Mesenchymal stem cell (in vitro differentiated cells and primary cell): Measurements from ENCODE around the gene ISG20L2.

Experiments
- DNase-seq: peaks from one replicate; pipeline ENCODE4 v3.0.0-alpha.2; 2013
- H2AFZ ChIP-seq: one replicate; pipeline ENCODE4 v1.6.1; 2013; ENCODE audit warnings: low read depth, mild to moderate bottlenecking, control low read depth, inconsistent platforms, low read length, moderate library complexity
- H2AK5ac ChIP-seq: 2 replicates; pipeline ENCODE4 v1.6.1; 2013; ENCODE audit warnings: low read length, moderate library complexity, mild to moderate bottlenecking, inconsistent platforms; ENCODE audit not compliant: severe bottlenecking
- H2BK120ac ChIP-seq: one replicate; pipeline ENCODE4 v1.6.1; 2013; ENCODE audit warnings: low read depth, mild to moderate bottlenecking, inconsistent platforms, low read length, moderate library complexity
- H2BK12ac ChIP-seq, 2 experiments: one replicate each; pipeline ENCODE4 v1.6.1; 2013; ENCODE audit warnings: inconsistent platforms in 2 of 2, low read length in 2 of 2, mild to moderate bottlenecking in 2 of 2, moderate library complexity in 2 of 2, control low read depth in 1 of 2
- H2BK15ac ChIP-seq: one replicate; pipeline ENCODE4 v1.6.1; 2013; ENCODE audit warnings: mild to moderate bottlenecking, low read depth, inconsistent platforms; ENCODE audit not compliant: poor library complexity, severe bottlenecking
- H2BK5ac ChIP-seq: 2 replicates; pipeline ENCODE4 v1.6.1; 2013; ENCODE audit warnings: low read depth, mild to moderate bottlenecking, low read length, control low read depth, inconsistent platforms; ENCODE audit not compliant: poor library complexity, severe bottlenecking
- H3K14ac ChIP-seq, 2 experiments: one replicate each; pipeline ENCODE4 v1.6.1; 2013; ENCODE audit warnings: inconsistent platforms in 2 of 2, low read length in 2 of 2, control low read depth in 1 of 2, mild to moderate bottlenecking in 1 of 2, moderate library complexity in 1 of 2
- H3K18ac ChIP-seq, 2 experiments: one replicate each; pipeline ENCODE4 v1.6.1; 2013; ENCODE audit warnings: inconsistent platforms in 2 of 2, low read length in 2 of 2, control low read depth in 1 of 2, low read depth in 1 of 2, mild to moderate bottlenecking in 1 of 2
- H3K23ac ChIP-seq, 2 experiments: one replicate each; pipeline ENCODE4 v1.6.1; 2013; ENCODE audit warnings: inconsistent platforms in 2 of 2, low read length in 2 of 2, mild to moderate bottlenecking in 2 of 2, moderate library complexity in 2 of 2, control low read depth in 1 of 2
- H3K27ac ChIP-seq: 2 replicates; pipeline ENCODE4 v1.5.1; 2013; ENCODE audit warnings: mild to moderate bottlenecking, moderate library complexity, low read length, control low read depth, inconsistent platforms; ENCODE audit not compliant: poor library complexity, severe bottlenecking
- H3K27me3 ChIP-seq, 2 experiments: 2 replicates each; pipeline versions ENCODE4 v1.6.1 to v1.7.0; 2013; ENCODE audit warnings: low read length in 2 of 2, mild to moderate bottlenecking in 2 of 2, moderate library complexity in 2 of 2, control low read depth in 1 of 2, inconsistent platforms in 1 of 2; ENCODE audit not compliant: control insufficient read depth in 1 of 2, insufficient read depth in 1 of 2
- H3K36me3 ChIP-seq, 2 experiments: 2 replicates each; pipeline versions ENCODE4 v1.6.1 to v1.7.0; 2013; ENCODE audit warnings: low read length in 2 of 2, control low read depth in 1 of 2, inconsistent platforms in 1 of 2, low read depth in 1 of 2, mild to moderate bottlenecking in 1 of 2; ENCODE audit not compliant: insufficient read depth in 2 of 2, control insufficient read depth in 1 of 2
- H3K4ac ChIP-seq, 2 experiments: one replicate each; pipeline ENCODE4 v1.6.1; 2013; ENCODE audit warnings: inconsistent platforms in 2 of 2, low read length in 2 of 2, mild to moderate bottlenecking in 2 of 2, moderate library complexity in 2 of 2, control low read depth in 1 of 2, low read depth in 1 of 2
- H3K4me1 ChIP-seq: 2 replicates; pipeline ENCODE4 v1.6.1; 2013; ENCODE audit warnings: low read depth, low read length, control low read depth; ENCODE audit not compliant: control insufficient read depth, insufficient read depth
- H3K4me2 ChIP-seq: 2 replicates; pipeline ENCODE4 v1.6.1; 2013; ENCODE audit warnings: low read length, mild to moderate bottlenecking, inconsistent platforms; ENCODE audit not compliant: poor library complexity, severe bottlenecking
- H3K4me3 ChIP-seq, 2 experiments: 2 replicates each; pipeline versions ENCODE4 v1.5.1 to v1.7.0; 2013; ENCODE audit warnings: low read length in 2 of 2, mild to moderate bottlenecking in 2 of 2, control low read depth in 1 of 2, low read depth in 1 of 2; ENCODE audit not compliant: insufficient read depth in 1 of 2
- H3K79me1 ChIP-seq: replicated peaks from 2 replicates; pipeline ENCODE4 v1.6.1; 2013; ENCODE audit warnings: mild to moderate bottlenecking, control low read depth, low read length, inconsistent platforms; ENCODE audit not compliant: poor library complexity, severe bottlenecking
- H3K9ac ChIP-seq: 2 replicates; pipeline ENCODE4 v1.7.0; 2013; ENCODE audit warnings: mild to moderate bottlenecking, low read length, moderate library complexity
- H3K9me3 ChIP-seq: 2 replicates; pipeline ENCODE4 v1.7.0; 2013; ENCODE audit warnings: mild to moderate bottlenecking, low read length; ENCODE audit not compliant: control insufficient read depth
- H4K8ac ChIP-seq: one replicate; pipeline ENCODE4 v1.6.1; 2013; ENCODE audit warnings: inconsistent platforms, mild to moderate bottlenecking, low read length, moderate library complexity
- H4K91ac ChIP-seq: one replicate; pipeline ENCODE4 v1.6.1; 2013; ENCODE audit warnings: mild to moderate bottlenecking, low read length, inconsistent platforms
- WGBS: methylation state at CpG from one replicate; pipeline ENCODE4 v1.1.7; 2013; ENCODE audit warnings: mixed read lengths; 5-methylcytosine and 5-hydroxymethylcytosine counted together

Gene ISG20L2

DNA sequence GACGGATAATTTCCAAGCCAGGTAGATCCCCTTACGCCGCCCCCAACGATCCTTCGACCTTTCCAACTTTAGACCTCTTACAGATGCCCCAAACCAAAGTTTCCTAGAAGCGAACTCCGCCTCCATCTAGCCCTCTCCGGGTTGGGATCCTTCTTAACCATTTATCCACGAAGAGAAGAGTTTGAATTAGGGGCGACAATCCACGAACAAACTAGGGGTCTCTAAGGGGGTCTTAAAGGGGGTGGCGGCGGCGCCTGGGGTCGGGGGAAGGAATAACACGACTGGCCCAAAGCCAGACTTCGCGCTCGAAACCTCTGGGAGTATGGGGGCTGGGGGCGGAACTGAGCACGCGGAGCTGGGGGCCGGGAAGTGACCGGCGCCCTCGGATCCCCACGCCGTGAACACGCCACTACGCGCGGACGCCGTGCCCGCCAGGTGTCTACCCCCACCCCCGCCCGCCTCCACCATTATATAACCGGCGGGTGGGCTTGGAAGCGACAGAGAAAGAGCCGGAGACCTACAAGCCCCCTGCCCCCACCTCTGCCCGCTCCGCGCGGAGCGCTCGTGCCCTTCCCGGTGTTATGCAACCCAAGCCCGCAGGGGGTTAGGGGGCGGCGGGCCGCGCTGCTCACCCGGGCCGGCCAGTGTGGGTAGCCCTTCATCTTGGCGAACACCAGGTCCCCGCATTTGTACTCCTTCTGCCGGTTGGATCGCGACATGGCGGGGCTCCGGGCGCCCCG lies 22.3 kb upstream of the ISG20L2 start:
- Histone ChIP-seq H3K9ac (peak overlapping the region; percentile 94), H3K23ac (peak overlapping the region; percentile 91 to 99), H3K27me3 (no peaks in the 10 kb centered on the region), H3K27ac (peak overlapping the region; percentile 90), H3K36me3 (peaks cover 3 to 11% of the 10 kb centered on the region in 2 experiments), H2BK15ac (peak overlapping the region; percentile 64), H4K91ac (peak overlapping the region; percentile 95), H3K4me3 (peak overlapping the region; percentile 84 to 90), H2BK5ac (peak overlapping the region; percentile 74), H3K14ac (peak overlapping the region; percentile 2 to 56), H3K4me1 (peaks cover 33% of the 10 kb centered on the region), H2BK12ac (peak overlapping the region; percentile 14 to 92), H2BK120ac (peak overlapping the region; percentile 98), H3K79me1 (peaks cover 9% of the 10 kb centered on the region), H3K9me3 (no peaks in the 10 kb centered on the region), H3K4ac (peak overlapping the region; percentile 96 to 99), H3K4me2 (peak overlapping the region; percentile 90), H4K8ac (peak overlapping the region; percentile 90), H2AK5ac (peak overlapping the region; percentile 99), H2AFZ (no peak overlapping the region), H3K18ac (peak overlapping the region; percentile 97 to 98)
- WGBS, result 2% methylated on average over 37 of the region's 64 CpGs
- peak; percentile 62 for DNase-seq

DNA sequence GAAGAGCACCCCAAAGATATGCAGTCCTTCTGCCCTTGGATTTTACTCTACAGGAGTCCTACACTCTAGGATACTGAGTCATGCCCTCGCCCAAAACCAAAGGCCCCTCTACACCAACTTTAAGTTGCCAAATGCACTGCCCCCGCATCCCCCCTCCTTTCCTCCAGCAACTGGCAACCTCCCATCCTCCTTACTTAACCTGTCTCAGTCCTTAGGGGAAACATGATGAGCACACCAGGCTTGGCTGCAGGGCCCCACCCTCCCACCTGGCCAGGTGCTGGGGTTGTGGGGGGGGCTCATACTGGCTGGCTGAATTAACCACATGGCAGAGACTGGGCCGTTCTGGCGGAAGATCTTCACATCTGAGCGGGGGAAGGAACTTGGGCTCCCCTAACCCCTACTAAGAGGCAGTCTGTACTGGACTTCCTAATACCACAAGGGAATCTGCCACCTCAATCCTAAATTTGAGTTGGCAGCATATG lies 21.7 kb upstream of the ISG20L2 start:
- Histone ChIP-seq H2AK5ac (peak overlapping the region; percentile 99), H3K23ac (peak overlapping the region; percentile 0 to 86), H3K27me3 (no peaks in the 10 kb centered on the region), H3K9me3 (no peaks in the 10 kb centered on the region), H3K27ac (peak overlapping the region; percentile 90), H3K4me3 (peak overlapping the region; percentile 84 to 90), H3K36me3 (peaks cover 6 to 11% of the 10 kb centered on the region in 2 experiments), H4K91ac (peak overlapping the region; percentile 87), H3K4me2 (peak overlapping the region; percentile 90), H2BK12ac (peak overlapping the region; percentile 14 to 92), H3K9ac (peak overlapping the region; percentile 94), H2BK5ac (peak overlapping the region; percentile 74), H2AFZ (no peak overlapping the region), H3K14ac (peak overlapping the region in 1 of 2 experiments; percentile 53), H2BK120ac (peak overlapping the region; percentile 85), H4K8ac (peak overlapping the region; percentile 57), H2BK15ac (no peak overlapping the region), H3K79me1 (peaks cover 5% of the 10 kb centered on the region), H3K4ac (peak overlapping the region; percentile 83 to 99), H3K4me1 (peaks cover 39% of the 10 kb centered on the region), H3K18ac (peak overlapping the region; percentile 97 to 98)
- no peak for DNase-seq
- 7% methylated on average over 3 of the region's 5 CpGs for WGBS

DNA sequence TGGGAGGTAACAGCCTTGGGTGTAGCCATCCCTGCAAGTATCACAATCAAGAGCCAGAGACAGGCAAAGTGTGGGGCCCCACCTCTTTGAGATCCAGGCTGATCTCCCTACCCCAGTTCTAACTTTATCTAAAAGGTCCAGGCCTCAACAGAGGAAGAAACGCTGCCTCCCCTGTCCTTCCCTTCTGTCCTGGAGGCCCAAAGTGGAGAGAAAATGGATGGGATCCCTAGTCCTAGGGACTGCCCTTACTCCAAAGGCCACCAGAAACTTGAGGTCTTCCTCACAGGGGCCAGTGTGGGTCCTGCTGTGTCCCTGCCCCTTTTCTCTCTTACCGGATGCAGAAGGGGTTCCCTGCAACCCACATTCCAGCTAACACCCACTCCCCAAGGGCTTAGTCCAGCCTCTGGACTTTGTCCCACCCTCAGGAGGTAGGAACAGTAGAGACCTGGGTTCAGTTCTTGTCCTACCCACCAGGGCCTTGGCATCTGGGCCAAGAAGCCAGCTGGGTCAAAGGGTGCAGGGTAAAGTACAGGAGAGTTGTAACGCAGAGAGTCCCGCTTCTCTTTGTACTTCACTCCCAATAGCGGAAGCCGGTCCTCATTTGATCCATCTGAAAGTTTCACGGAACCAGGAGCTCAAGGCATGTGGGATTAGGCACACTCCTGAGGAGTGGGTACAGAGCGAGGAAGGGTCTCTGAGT lies 21.0 kb upstream of the ISG20L2 start:
- Histone ChIP-seq H3K4me2 (peak overlapping the region; percentile 90), H2BK15ac (peak overlapping the region; percentile 86), H2AK5ac (peak overlapping the region; percentile 99), H3K14ac (peak overlapping the region; percentile 27 to 59), H3K4ac (peak overlapping the region; percentile 83 to 96), H3K27ac (peak overlapping the region; percentile 90), H2BK12ac (peak overlapping the region; percentile 87 to 99), H3K4me3 (peak overlapping the region; percentile 12 to 90), H2BK120ac (peak overlapping the region; percentile 85), H3K27me3 (no peaks in the 10 kb centered on the region), H3K36me3 (peaks cover 13 to 18% of the 10 kb centered on the region in 2 experiments), H3K9ac (peak overlapping the region; percentile 94), H4K91ac (peak overlapping the region; percentile 87), H3K4me1 (peaks cover 45% of the 10 kb centered on the region), H3K18ac (peak overlapping the region; percentile 94 to 98), H2BK5ac (peak overlapping the region; percentile 66), H3K23ac (peak overlapping the region in 1 of 2 experiments; percentile 95), H3K79me1 (peaks cover 5% of the 10 kb centered on the region), H4K8ac (peak overlapping the region; percentile 97), H3K9me3 (no peaks in the 10 kb centered on the region), H2AFZ (no peak overlapping the region)
- DNase-seq, result no peak
- 73% methylated on average over 7 of the region's 8 CpGs for WGBS
